Osteoblast (primary cell): Measurements from ENCODE around the gene SLC1A7. TPM values are rescaled to one million over a fixed set of nuclear protein-coding genes. Genes with fewer than 3 reads are reported as not detected.

Experiments
- DNase-seq: peaks from one replicate; pipeline ENCODE4 v3.0.0; 2011; ENCODE audit warnings: low spot score, mixed read lengths; ENCODE audit not compliant: insufficient read length; ENCODE audit errors: missing footprints
- H2AFZ ChIP-seq: 2 replicates; pipeline ENCODE4 v1.6.0; 2011; ENCODE audit warnings: mild to moderate bottlenecking, low read length
- H3K27ac ChIP-seq: 2 replicates; pipeline ENCODE4 v1.5.1; 2011; ENCODE audit warnings: mild to moderate bottlenecking, low read depth, low read length, moderate library complexity
- H3K27me3 ChIP-seq: 2 replicates; pipeline ENCODE4 v1.6.0; 2012; ENCODE audit warnings: mild to moderate bottlenecking, control low read depth, inconsistent platforms, low read length, moderate library complexity; ENCODE audit not compliant: insufficient read depth
- H3K36me3 ChIP-seq: 2 replicates; pipeline ENCODE4 v1.5.1; 2011; ENCODE audit warnings: mild to moderate bottlenecking, low read length, control low read depth, moderate library complexity; ENCODE audit not compliant: insufficient read depth
- H3K4me1 ChIP-seq: 2 replicates; pipeline ENCODE4 v1.5.1; 2011; ENCODE audit warnings: mild to moderate bottlenecking, low read length, control low read depth, moderate library complexity; ENCODE audit not compliant: insufficient read depth
- H3K4me2 ChIP-seq: 2 replicates; pipeline ENCODE4 v1.6.0; 2011; ENCODE audit warnings: mild to moderate bottlenecking, low read length; ENCODE audit not compliant: insufficient read depth
- H3K4me3 ChIP-seq: fragments of 200-600 bp; sonication (generic); 3 replicates; pipeline ENCODE4 v1.5.1; 2012; ENCODE audit warnings: mild to moderate bottlenecking, low read length, inconsistent platforms; ENCODE audit not compliant: insufficient read depth
- H3K79me2 ChIP-seq: 2 replicates; pipeline ENCODE4 v1.6.0; 2012; ENCODE audit warnings: mild to moderate bottlenecking, low read length, control low read depth, inconsistent platforms; ENCODE audit not compliant: insufficient read depth
- H3K9me3 ChIP-seq: 2 replicates; pipeline ENCODE4 v1.5.1; 2011; ENCODE audit warnings: low read depth, low read length, control low read depth
- H4K20me1 ChIP-seq: 2 replicates; pipeline ENCODE4 v1.6.0; 2012; ENCODE audit warnings: mild to moderate bottlenecking, low read length, control low read depth; ENCODE audit not compliant: insufficient read depth
- CTCF ChIP-seq: IDR thresholded peaks from 2 replicates; pipeline ENCODE4 v1.5.1; 2011; ENCODE audit warnings: mild to moderate bottlenecking, low read depth, low read length, moderate library complexity; ENCODE audit errors: extremely low read depth
- total RNA-seq: library from RNA; depleted of rRNA; stranded (reverse); fragments of >200 nt; gene quantifications from 2 replicates; pipeline ENCODE4 v1.2.3, GENCODE V29; 2012

The SLC1A7 gene
- total RNA-seq, 1 donor, result 0.36 TPM

- H3K4me3 ChIP-seq, result no peak overlapping the region
Measured at GRCh38 chr1:53111693-53112092, 30.7 kb downstream of the SLC1A7 start.

GRCh38 chr1:53111073-53111556 is 31.3 kb downstream of the SLC1A7 start:
- no peak for TF ChIP-seq CTCF
- H4K20me1 ChIP-seq, result no peaks in the 10 kb centered on the region
- no peaks in the 10 kb centered on the region for H3K79me2 ChIP-seq
- no peaks in the 10 kb centered on the region for H3K36me3 ChIP-seq
- no peak overlapping the region for H3K4me3 ChIP-seq
- peaks cover 24% of the 10 kb centered on the region for H3K4me1 ChIP-seq
- peaks cover 18% of the 10 kb centered on the region for H3K9me3 ChIP-seq
- no peaks in the 10 kb centered on the region for H3K27me3 ChIP-seq
- peak; percentile 81 for DNase-seq
- H3K27ac ChIP-seq, result peak overlapping the region; percentile 54
- no peak overlapping the region for H2AFZ ChIP-seq
- no peak overlapping the region for H3K4me2 ChIP-seq

More at GRCh38 chr1:53111693-53112092, 30.7 kb downstream of the SLC1A7 start:
- no peaks in the 10 kb centered on the region for H4K20me1 ChIP-seq
- H3K79me2 ChIP-seq, result no peaks in the 10 kb centered on the region
- DNase-seq, result no peak
- H3K27me3 ChIP-seq, result no peaks in the 10 kb centered on the region
- no peak overlapping the region for H3K4me2 ChIP-seq
- no peak overlapping the region for H2AFZ ChIP-seq
- peaks cover 24% of the 10 kb centered on the region for H3K4me1 ChIP-seq
- TF ChIP-seq CTCF, result no peak
- peak overlapping the region; percentile 89 for H3K27ac ChIP-seq
- peaks cover 18% of the 10 kb centered on the region for H3K9me3 ChIP-seq
- H3K36me3 ChIP-seq, result no peaks in the 10 kb centered on the region

- Histone ChIP-seq H3K9me3 (peaks cover 18% of the 10 kb centered on the region), H3K4me2 (no peak overlapping the region)
Measured at GRCh38 chr1:53110370-53111072, 31.9 kb downstream of the SLC1A7 start.

More at GRCh38 chr1:53110370-53111072, 31.9 kb downstream of the SLC1A7 start:
- Histone ChIP-seq H3K36me3 (no peaks in the 10 kb centered on the region), H3K4me3 (no peak overlapping the region), H2AFZ (peak overlapping the region; percentile 50), H4K20me1 (no peaks in the 10 kb centered on the region), H3K27me3 (no peaks in the 10 kb centered on the region), H3K79me2 (no peaks in the 10 kb centered on the region), H3K27ac (peak overlapping the region; percentile 54), H3K4me1 (peaks cover 24% of the 10 kb centered on the region)
- DNase-seq, result peak; percentile 91
- no peak for TF ChIP-seq CTCF
